Vagina (tissue), 2 donors: Measurements from ENCODE around the gene P2RY14. TPM values are rescaled to one million over a fixed set of nuclear protein-coding genes. Genes with fewer than 3 reads are reported as not detected.
"Not testable (repeated sequence)": the region's sequence is repeated elsewhere in the genome, so short reads cannot be mapped to it uniquely, and the experiment has no call there.

Experiments
- DNase-seq, 2 donors: peaks; one replicate each; pipeline ENCODE4 v3.0.0-alpha.2; 2017; ENCODE audit errors: extremely low spot score in 2 of 2
- H3K27ac ChIP-seq: fragments of 200-600 bp; sonication (generic); one replicate; pipeline ENCODE4 v1.5.1; 2019
- H3K27me3 ChIP-seq: fragments of 200-600 bp; sonication (generic); one replicate; pipeline ENCODE4 v1.5.1; 2019
- H3K36me3 ChIP-seq, 2 donors: fragments of 200-600 bp; sonication (generic); one replicate each; pipeline ENCODE4 v1.5.1; 2017 to 2019
- H3K4me1 ChIP-seq: fragments of 200-600 bp; sonication (generic); one replicate; pipeline ENCODE4 v1.5.1; 2019
- H3K4me3 ChIP-seq, 2 donors: fragments of 200-600 bp; sonication (generic); 1 replicate in 1 of 2; 2 replicates in 1 of 2; pipeline ENCODE4 v1.5.1; 2016 to 2019
- H3K9me3 ChIP-seq: fragments of 200-600 bp; sonication (generic); one replicate; pipeline ENCODE4 v1.5.1; 2019
- CTCF ChIP-seq, 3 experiments: fragments of 450-650 bp in 2 of 3; fragments of 200-600 bp in 1 of 3; sonication (generic) in 1 of 3; IDR thresholded peaks; one replicate each; pipeline ENCODE4 v1.5.1; 2017 to 2019; ENCODE audit warnings: antibody characterized with exemption in 3 of 3, mild to moderate bottlenecking in 2 of 3, moderate library complexity in 2 of 3
- POLR2A ChIP-seq, 2 donors: fragments of 450-650 bp; IDR thresholded peaks; one replicate each; pipeline ENCODE4 v1.6.1; 2017; ENCODE audit warnings: antibody characterized with exemption in 2 of 2, mild to moderate bottlenecking in 2 of 2, moderate library complexity in 2 of 2
- POLR2AphosphoS5 ChIP-seq, 2 donors: sonication (generic); formaldehyde crosslinking; IDR thresholded peaks; one replicate each; pipeline ENCODE4 v1.9.0; 2017; ENCODE audit warnings: antibody characterized with exemption in 2 of 2, mild to moderate bottlenecking in 2 of 2, low read depth in 1 of 2; ENCODE audit not compliant: insufficient read depth in 1 of 2
- intact Hi-C: fragments of 100-400 bp; cut with DNase I; formaldehyde crosslinking; loops from one replicate; pipeline ENCODE4 v1.15.1; 2023
- total RNA-seq: library from RNA; depleted of rRNA; stranded (reverse); fragments of >200 nt; gene quantifications from one replicate; pipeline ENCODE4 v1.2.3, GENCODE V29; 2016

Gene P2RY14
- total RNA-seq, 1 donor from 2014 or later: 0.49 TPM

GRCh38 chr3:151236736-151237135, 41.6 kb downstream of the P2RY14 start:
- Histone ChIP-seq H3K36me3 (no peaks in the 10 kb centered on the region), H3K4me1 (no peaks in the 10 kb centered on the region), H3K27ac (no peak overlapping the region), H3K4me3 (no peak overlapping the region), H3K27me3 (no peaks in the 10 kb centered on the region), H3K9me3 (no peaks in the 10 kb centered on the region)
- intact Hi-C loops: no loop called here
- no peak for TF ChIP-seq CTCF (IDR thresholded peaks at IDR 0.05)
- TF ChIP-seq POLR2A (IDR thresholded peaks at IDR 0.05): no peak
- TF ChIP-seq POLR2AphosphoS5 (IDR thresholded peaks at IDR 0.05; ENCODE audit: insufficient read depth in 1 of 2, low read depth in 1 of 2): no peak
- DNase-seq: no peak

GRCh38 chr3:151236316-151236715, 42.0 kb downstream of the P2RY14 start:
- Histone ChIP-seq H3K4me3 (no peak overlapping the region), H3K27ac (no peak overlapping the region), H3K4me1 (no peaks in the 10 kb centered on the region), H3K27me3 (no peaks in the 10 kb centered on the region), H3K9me3 (no peaks in the 10 kb centered on the region), H3K36me3 (no peaks in the 10 kb centered on the region)
- DNase-seq: no peak
- no peak for TF ChIP-seq CTCF (IDR thresholded peaks at IDR 0.05)
- no peak for TF ChIP-seq POLR2AphosphoS5 (IDR thresholded peaks at IDR 0.05; ENCODE audit: insufficient read depth in 1 of 2, low read depth in 1 of 2)
- TF ChIP-seq POLR2A (IDR thresholded peaks at IDR 0.05): no peak
- intact Hi-C loops: no loop called here

- Histone ChIP-seq H3K27me3 (no peaks in the 10 kb centered on the region), H3K9me3 (no peaks in the 10 kb centered on the region), H3K4me1 (no peaks in the 10 kb centered on the region), H3K27ac (no peak overlapping the region), H3K36me3 (no peaks in the 10 kb centered on the region), H3K4me3 (no peak overlapping the region)
- intact Hi-C loops: no loop called here
- TF ChIP-seq CTCF (IDR thresholded peaks at IDR 0.05) (no peak), POLR2AphosphoS5 (IDR thresholded peaks at IDR 0.05; ENCODE audit: insufficient read depth in 1 of 2, low read depth in 1 of 2) (no peak), POLR2A (IDR thresholded peaks at IDR 0.05) (no peak)
- no peak for DNase-seq
Observed at GRCh38 chr3:151234825-151235224, 43.5 kb downstream of the P2RY14 start.

- H3K27ac ChIP-seq: no peak overlapping the region
- H3K4me1 ChIP-seq: peaks cover 6% of the 10 kb centered on the region
- TF ChIP-seq CTCF (IDR thresholded peaks at IDR 0.05) (no peak), POLR2A (IDR thresholded peaks at IDR 0.05) (no peak), POLR2AphosphoS5 (IDR thresholded peaks at IDR 0.05; ENCODE audit: insufficient read depth in 1 of 2, low read depth in 1 of 2) (no peak)
- H3K36me3 ChIP-seq: no peaks in the 10 kb centered on the region
- no peaks in the 10 kb centered on the region for H3K9me3 ChIP-seq
- no peak for DNase-seq
- no peak overlapping the region for H3K4me3 ChIP-seq
- no peaks in the 10 kb centered on the region for H3K27me3 ChIP-seq
- intact Hi-C loops: no loop called here
Observed at GRCh38 chr3:151232991-151233390, 45.4 kb downstream of the P2RY14 start.

GRCh38 chr3:151232403-151232802, 45.9 kb downstream of the P2RY14 start:
- H3K36me3 ChIP-seq, H3K4me1 ChIP-seq, intact Hi-C loops, H3K4me3 ChIP-seq, H3K27me3 ChIP-seq, H3K27ac ChIP-seq, H3K9me3 ChIP-seq, DNase-seq: not testable (repeated sequence)

DNA sequence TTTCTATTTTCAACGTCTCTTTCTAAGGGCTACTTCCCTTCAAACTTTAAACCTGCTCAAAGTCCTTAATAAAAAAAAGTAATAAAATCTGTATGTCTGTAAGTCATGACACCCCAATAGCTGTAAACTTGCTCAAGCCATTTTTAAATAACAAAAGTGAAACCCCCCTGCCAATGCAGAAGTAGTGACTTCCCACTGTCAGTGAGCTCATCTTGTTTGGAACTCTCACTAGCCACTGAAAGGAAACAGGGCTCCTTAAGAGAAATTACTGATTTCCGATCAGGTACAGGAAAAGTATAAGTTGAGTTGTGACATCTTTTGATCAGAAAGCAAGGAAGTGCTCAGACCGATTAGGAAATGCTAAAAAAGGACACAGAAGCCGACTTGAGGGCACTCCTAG, 47.7 kb downstream of the P2RY14 start:
- peaks cover 6% of the 10 kb centered on the region for H3K4me1 ChIP-seq
- DNase-seq: no peak
- H3K27ac ChIP-seq: no peak overlapping the region
- H3K36me3 ChIP-seq: no peaks in the 10 kb centered on the region
- TF ChIP-seq POLR2AphosphoS5 (IDR thresholded peaks at IDR 0.05; ENCODE audit: insufficient read depth in 1 of 2, low read depth in 1 of 2): no peak
- no peak for TF ChIP-seq POLR2A (IDR thresholded peaks at IDR 0.05)
- TF ChIP-seq CTCF (IDR thresholded peaks at IDR 0.05): no peak
- H3K9me3 ChIP-seq: no peaks in the 10 kb centered on the region
- no peaks in the 10 kb centered on the region for H3K27me3 ChIP-seq
- intact Hi-C loops: no loop called here
- no peak overlapping the region for H3K4me3 ChIP-seq
